NCI-H2171 treated with DMSO at 0.1 percent for 48 hours (cell line): ENCODE results near the gene CDC14A.
"Not testable (repeated sequence)": the region's sequence is repeated elsewhere in the genome, so short reads cannot be mapped to it uniquely, and the experiment has no call there.

Source experiments
- DNase-seq: peaks from one replicate; lab custom pipeline; 2025; lab: John Stamatoyannopoulos, UW

The CDC14A gene

GRCh38 chr1:100332331-100332730 is 20.0 kb upstream of the CDC14A start:
- DNase-seq: no peak

GRCh38 chr1:100335436-100335835 is 16.9 kb upstream of the CDC14A start:
- no peak for DNase-seq

GRCh38 chr1:100337878-100338277 is 14.4 kb upstream of the CDC14A start:
- DNase-seq: not testable (repeated sequence)

- DNase-seq: not testable (repeated sequence)
These were observed 12.6 kb upstream of the CDC14A start for GRCh38 chr1:100339735-100340134.

GRCh38 chr1:100340494-100340893 is 11.8 kb upstream of the CDC14A start:
- DNase-seq: no peak

GRCh38 chr1:100342348-100342747 is 10.0 kb upstream of the CDC14A start:
- DNase-seq: no peak

GRCh38 chr1:100343897-100344296 is 8.4 kb upstream of the CDC14A start:
- DNase-seq: no peak

- no peak for DNase-seq
These were observed 7.5 kb upstream of the CDC14A start for GRCh38 chr1:100344774-100345173.

- no peak for DNase-seq
These were observed 5.9 kb upstream of the CDC14A start for GRCh38 chr1:100346387-100346786.

- DNase-seq: no peak
These were observed 5.0 kb upstream of the CDC14A start for GRCh38 chr1:100347009-100347966.

- no peak for DNase-seq
These were observed 3.7 kb upstream of the CDC14A start for GRCh38 chr1:100348549-100349144.

- DNase-seq: no peak
These were observed 3.1 kb upstream of the CDC14A start for GRCh38 chr1:100349246-100349645.

- no peak for DNase-seq
These were observed 1.6 kb upstream of the CDC14A start for GRCh38 chr1:100350787-100351094.

- DNase-seq: peak; percentile 96
These were observed 1.0 kb upstream of the CDC14A start for GRCh38 chr1:100351095-100351887.

GRCh38 chr1:100353071-100353801 is 930 bp downstream of the CDC14A start:
- peak; percentile 34 for DNase-seq

- DNase-seq: no peak
These were observed 1.7 kb downstream of the CDC14A start for GRCh38 chr1:100353988-100354387.

- DNase-seq: peak; percentile 67
These were observed 2.7 kb downstream of the CDC14A start for GRCh38 chr1:100354971-100355394.

- DNase-seq: no peak
These were observed 5.9 kb downstream of the CDC14A start for GRCh38 chr1:100358210-100358609.

GRCh38 chr1:100359139-100359538 is 6.8 kb downstream of the CDC14A start:
- DNase-seq: no peak

- DNase-seq: peak; percentile 17
These were observed 8.6 kb downstream of the CDC14A start for GRCh38 chr1:100360790-100361510.

GRCh38 chr1:100361511-100362089 is 9.3 kb downstream of the CDC14A start:
- DNase-seq: no peak
